Liver (tissue), 9 donors: ENCODE measurements around the gene STX16. TPM values are rescaled to one million over a fixed set of nuclear protein-coding genes. Genes with fewer than 3 reads are reported as not detected.

Experiments used
- DNase-seq: peaks from one replicate; pipeline ENCODE4 v3.0.0-alpha.2; 2017; ENCODE audit warnings: low spot score
- H3K27ac ChIP-seq, 2 donors: one replicate each; pipeline ENCODE4 v1.7.0; 2013; ENCODE audit warnings: inconsistent platforms in 2 of 2, low read length in 2 of 2, control low read depth in 1 of 2, low read depth in 1 of 2, mild to moderate bottlenecking in 1 of 2
- H3K27me3 ChIP-seq, 4 donors: one replicate each; pipeline versions ENCODE4 v1.6.1 to v1.7.0; 2013; ENCODE audit warnings: low read length in 3 of 4, inconsistent platforms in 1 of 4, mild to moderate bottlenecking in 1 of 4, moderate library complexity in 1 of 4; ENCODE audit not compliant: control insufficient read depth in 4 of 4, insufficient read depth in 4 of 4
- H3K36me3 ChIP-seq, 4 donors: one replicate each; pipeline versions ENCODE4 v1.6.1 to v1.7.0; 2013; ENCODE audit warnings: low read length in 3 of 4, mild to moderate bottlenecking in 3 of 4, low read depth in 1 of 4, moderate library complexity in 1 of 4; ENCODE audit not compliant: control insufficient read depth in 4 of 4, insufficient read depth in 3 of 4
- H3K4me1 ChIP-seq, 4 donors: one replicate each; pipeline versions ENCODE4 v1.6.1 to v1.7.0; 2013; ENCODE audit warnings: low read length in 3 of 4, mild to moderate bottlenecking in 3 of 4, moderate library complexity in 1 of 4; ENCODE audit not compliant: control insufficient read depth in 4 of 4, insufficient read depth in 4 of 4
- H3K4me3 ChIP-seq, 3 donors: one replicate each; pipeline versions ENCODE4 v1.6.1 to v1.7.0; 2013; ENCODE audit warnings: low read length in 3 of 3, control low read depth in 1 of 3, low read depth in 1 of 3, mild to moderate bottlenecking in 1 of 3
- H3K9ac ChIP-seq, 2 donors: one replicate each; pipeline ENCODE4 v1.7.0; 2013; ENCODE audit warnings: low read length in 2 of 2, mild to moderate bottlenecking in 2 of 2, moderate library complexity in 2 of 2, control low read depth in 1 of 2, low read depth in 1 of 2
- H3K9me3 ChIP-seq, 4 donors: one replicate each; pipeline versions ENCODE4 v1.6.1 to v1.7.0; 2013; ENCODE audit warnings: low read length in 3 of 4; ENCODE audit not compliant: control insufficient read depth in 4 of 4
- CTCF ChIP-seq: fragments of 150-350 bp; IDR thresholded peaks from 2 replicates; pipeline ENCODE4 v1.5.1; 2017; ENCODE audit warnings: improper control_type of control experiment, low read depth, low read length; ENCODE audit not compliant: missing input control
- EGR1 ChIP-seq, 2 donors: IDR thresholded peaks; 2 replicates each; pipeline ENCODE4 v1.6.1; 2016 to 2018; ENCODE audit warnings: antibody characterized with exemption in 2 of 2, low read depth in 2 of 2
- FOXA1 ChIP-seq: IDR thresholded peaks from 2 replicates; pipeline ENCODE4 v1.6.1; 2016; ENCODE audit warnings: antibody characterized with exemption
- FOXA2 ChIP-seq: IDR thresholded peaks from 2 replicates; pipeline ENCODE4 v1.6.1; 2016; ENCODE audit warnings: antibody characterized with exemption
- GABPA ChIP-seq, 2 donors: IDR thresholded peaks in 1 of 2; conservative IDR thresholded peaks in 1 of 2; 2 replicates each; pipeline ENCODE4 v1.6.1; 2016; ENCODE audit warnings: antibody characterized with exemption in 2 of 2, mild to moderate bottlenecking in 1 of 2, moderate library complexity in 1 of 2
- HNF4A ChIP-seq, 2 donors: conservative IDR thresholded peaks; 2 replicates each; pipeline ENCODE4 v1.6.1; 2016; ENCODE audit warnings: antibody characterized with exemption in 2 of 2, mild to moderate bottlenecking in 2 of 2
- HNF4G ChIP-seq: IDR thresholded peaks from 2 replicates; pipeline ENCODE4 v1.6.1; 2016; ENCODE audit warnings: antibody characterized with exemption
- JUND ChIP-seq, 2 donors: IDR thresholded peaks; 2 replicates each; pipeline ENCODE4 v1.6.1; 2016; ENCODE audit warnings: antibody characterized with exemption in 2 of 2
- MAX ChIP-seq: IDR thresholded peaks from 2 replicates; pipeline ENCODE4 v1.6.1; 2016; ENCODE audit warnings: antibody characterized with exemption
- NR2F2 ChIP-seq: IDR thresholded peaks from 2 replicates; pipeline ENCODE4 v1.6.1; 2016; ENCODE audit warnings: antibody characterized with exemption
- RAD21 ChIP-seq, 2 donors: IDR thresholded peaks; 2 replicates each; pipeline ENCODE4 v1.6.1; 2016; ENCODE audit warnings: antibody characterized with exemption in 2 of 2, mild to moderate bottlenecking in 2 of 2
- REST ChIP-seq: IDR thresholded peaks from 2 replicates; pipeline ENCODE4 v1.6.1; 2016; ENCODE audit warnings: antibody characterized with exemption, mild to moderate bottlenecking
- RXRA ChIP-seq, 2 donors: IDR thresholded peaks; 2 replicates each; pipeline ENCODE4 v1.6.1; 2017 to 2018; ENCODE audit warnings: antibody characterized with exemption in 2 of 2, mild to moderate bottlenecking in 1 of 2
- SP1 ChIP-seq: IDR thresholded peaks from 2 replicates; pipeline ENCODE4 v1.6.1; 2018; ENCODE audit warnings: antibody characterized with exemption, mild to moderate bottlenecking
- TAF1 ChIP-seq: conservative IDR thresholded peaks from 2 replicates; pipeline ENCODE4 v1.6.1; 2016; ENCODE audit warnings: antibody characterized with exemption, mild to moderate bottlenecking
- YY1 ChIP-seq: IDR thresholded peaks from 2 replicates; pipeline ENCODE4 v1.6.1; 2016; ENCODE audit warnings: antibody characterized with exemption, mild to moderate bottlenecking
- WGBS: extraction: QIAGEN DNeasy Blood & Tissue Kit; methylation state at CpG from one replicate; pipeline ENCODE4 v1.1.7; 2013; 5-methylcytosine and 5-hydroxymethylcytosine counted together
- polyA plus RNA-seq, 2 donors: library from polyadenylated mRNA; stranded (reverse) in 1 of 2; unstranded in 1 of 2; fragments of 200-250 nt in 1 of 2; fragments of >200 nt in 1 of 2; fragmentation: Nextera tagmentation in 1 of 2; extraction: Ambion mirVana in 1 of 2; gene quantifications; one replicate each; pipeline versions ENCODE4 v1.2.1 to v1.2.3, GENCODE V29; 2013 to 2015
- total RNA-seq, 2 donors: library from RNA; depleted of rRNA; stranded (reverse); fragments of >200 nt; gene quantifications; one replicate each; pipeline ENCODE4 v1.2.3, GENCODE V29; 2014
- TF ChIP-seq, protein P1 (sequence below): IDR thresholded peaks from 2 replicates; pipeline ENCODE4 v1.6.1; 2016; ENCODE audit warnings: antibody characterized with exemption
- TF ChIP-seq, protein P2 (sequence below): IDR thresholded peaks from 2 replicates; pipeline ENCODE4 v1.6.1; 2016; ENCODE audit warnings: antibody characterized with exemption
- donor health status: healthy.
- donor health status: healthy.
- donor health status: healthy.
- donor health status: healthy.
- donor health status: healthy.

Gene STX16
- total and polyA plus RNA-seq, 4 donors, result 8.5 to 32.5 (median 16.6) TPM

- no peak overlapping the region for H3K9ac ChIP-seq
- DNase-seq, result no peak
- H3K27ac ChIP-seq, result no peak overlapping the region
- peaks cover 0 to 4% (median 3%) of the 10 kb centered on the region in 4 donors for H3K9me3 ChIP-seq
- peaks cover 0 to 2% (median 0%) of the 10 kb centered on the region in 4 donors for H3K4me1 ChIP-seq
- H3K36me3 ChIP-seq, result no peaks in the 10 kb centered on the region
- no peak overlapping the region for H3K4me3 ChIP-seq
- 94% methylated on average over 5 of the region's 5 CpGs for WGBS
- TF ChIP-seq NR2F2, result no peak
- TF ChIP-seq HNF4A (conservative IDR thresholded peaks at IDR 0.05), result no peak
- TF ChIP-seq FOXA2, result no peak
- no peak for TF ChIP-seq FOXA1
- no peak for TF ChIP-seq TAF1
- TF ChIP-seq GABPA (IDR thresholded peaks at IDR 0.05 in 1 of 2, conservative IDR thresholded peaks at IDR 0.05 in 1 of 2), result no peak
- TF ChIP-seq JUND (IDR thresholded peaks at IDR 0.05), result no peak
- no peak for TF ChIP-seq SP1
- TF ChIP-seq, protein P1, sequence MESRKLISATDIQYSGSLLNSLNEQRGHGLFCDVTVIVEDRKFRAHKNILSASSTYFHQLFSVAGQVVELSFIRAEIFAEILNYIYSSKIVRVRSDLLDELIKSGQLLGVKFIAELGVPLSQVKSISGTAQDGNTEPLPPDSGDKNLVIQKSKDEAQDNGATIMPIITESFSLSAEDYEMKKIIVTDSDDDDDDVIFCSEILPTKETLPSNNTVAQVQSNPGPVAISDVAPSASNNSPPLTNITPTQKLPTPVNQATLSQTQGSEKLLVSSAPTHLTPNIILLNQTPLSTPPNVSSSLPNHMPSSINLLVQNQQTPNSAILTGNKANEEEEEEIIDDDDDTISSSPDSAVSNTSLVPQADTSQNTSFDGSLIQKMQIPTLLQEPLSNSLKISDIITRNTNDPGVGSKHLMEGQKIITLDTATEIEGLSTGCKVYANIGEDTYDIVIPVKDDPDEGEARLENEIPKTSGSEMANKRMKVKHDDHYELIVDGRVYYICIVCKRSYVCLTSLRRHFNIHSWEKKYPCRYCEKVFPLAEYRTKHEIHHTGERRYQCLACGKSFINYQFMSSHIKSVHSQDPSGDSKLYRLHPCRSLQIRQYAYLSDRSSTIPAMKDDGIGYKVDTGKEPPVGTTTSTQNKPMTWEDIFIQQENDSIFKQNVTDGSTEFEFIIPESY, result no peak
- TF ChIP-seq HNF4G, result no peak
- TF ChIP-seq CTCF, result no peak
- TF ChIP-seq RXRA (IDR thresholded peaks at IDR 0.05), result no peak
- TF ChIP-seq, protein P2, sequence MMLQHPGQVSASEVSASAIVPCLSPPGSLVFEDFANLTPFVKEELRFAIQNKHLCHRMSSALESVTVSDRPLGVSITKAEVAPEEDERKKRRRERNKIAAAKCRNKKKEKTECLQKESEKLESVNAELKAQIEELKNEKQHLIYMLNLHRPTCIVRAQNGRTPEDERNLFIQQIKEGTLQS, result no peak
- TF ChIP-seq RAD21 (IDR thresholded peaks at IDR 0.05), result no peak
- TF ChIP-seq YY1, result no peak
- TF ChIP-seq REST, result no peak
- H3K27me3 ChIP-seq, result no peaks in the 10 kb centered on the region
Observed at GRCh38 chr20:58617158-58617557, 33.9 kb upstream of the STX16 start.

GRCh38 chr20:58618351-58619076, 32.6 kb upstream of the STX16 start:
- Histone ChIP-seq H3K9ac (no peak overlapping the region), H3K27me3 (no peaks in the 10 kb centered on the region), H3K27ac (no peak overlapping the region), H3K4me3 (no peak overlapping the region), H3K36me3 (no peaks in the 10 kb centered on the region), H3K9me3 (peaks cover 0 to 4% (median 3%) of the 10 kb centered on the region in 4 donors), H3K4me1 (no peaks in the 10 kb centered on the region)
- 80% methylated on average over 12 of the region's 12 CpGs for WGBS
- DNase-seq, result no peak
- TF ChIP-seq YY1 (no peak), FOXA2 (no peak), FOXA1 (no peak), HNF4G (no peak), CTCF (no peak), TAF1 (no peak), HNF4A (conservative IDR thresholded peaks at IDR 0.05) (no peak), EGR1 (IDR thresholded peaks at IDR 0.05; ENCODE audit: low read depth in 2 of 2) (no peak), GABPA (IDR thresholded peaks at IDR 0.05 in 1 of 2, conservative IDR thresholded peaks at IDR 0.05 in 1 of 2) (no peak), JUND (IDR thresholded peaks at IDR 0.05) (no peak), MAX (no peak), RXRA (IDR thresholded peaks at IDR 0.05) (no peak), SP1 (no peak)
- TF ChIP-seq, protein P2, result no peak
- TF ChIP-seq, protein P1, result no peak
